LNCAP (cell line): ENCODE results near the gene TFDP2.

Source experiments
- TF ChIP-seq, protein P1 (sequence below): fragments of 450-650 bp; IDR thresholded peaks from 2 replicates; pipeline ENCODE4 v1.5.1; 2017; ENCODE audit warnings: mild to moderate bottlenecking

Gene TFDP2

DNA sequence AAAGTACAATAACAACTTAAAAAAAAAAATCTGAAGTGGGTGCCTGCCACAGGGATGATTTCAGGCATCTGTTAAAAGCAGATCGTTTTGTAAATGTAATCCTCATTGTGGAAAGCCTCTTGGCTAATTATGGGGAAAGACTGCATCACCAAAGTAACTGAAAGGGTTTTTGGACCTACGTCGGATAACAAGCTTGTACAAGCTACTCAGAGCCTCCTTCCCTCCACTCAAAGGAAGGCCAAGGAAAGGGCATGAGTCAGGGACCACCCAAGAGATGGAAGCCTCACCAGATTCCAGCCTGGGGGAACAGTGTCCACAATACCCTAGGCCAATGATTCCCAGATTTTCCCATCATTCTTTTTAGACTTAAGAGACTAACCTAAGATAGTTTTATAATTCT is 188.6 kb downstream of the TFDP2 start:
- TF ChIP-seq, protein P1, sequence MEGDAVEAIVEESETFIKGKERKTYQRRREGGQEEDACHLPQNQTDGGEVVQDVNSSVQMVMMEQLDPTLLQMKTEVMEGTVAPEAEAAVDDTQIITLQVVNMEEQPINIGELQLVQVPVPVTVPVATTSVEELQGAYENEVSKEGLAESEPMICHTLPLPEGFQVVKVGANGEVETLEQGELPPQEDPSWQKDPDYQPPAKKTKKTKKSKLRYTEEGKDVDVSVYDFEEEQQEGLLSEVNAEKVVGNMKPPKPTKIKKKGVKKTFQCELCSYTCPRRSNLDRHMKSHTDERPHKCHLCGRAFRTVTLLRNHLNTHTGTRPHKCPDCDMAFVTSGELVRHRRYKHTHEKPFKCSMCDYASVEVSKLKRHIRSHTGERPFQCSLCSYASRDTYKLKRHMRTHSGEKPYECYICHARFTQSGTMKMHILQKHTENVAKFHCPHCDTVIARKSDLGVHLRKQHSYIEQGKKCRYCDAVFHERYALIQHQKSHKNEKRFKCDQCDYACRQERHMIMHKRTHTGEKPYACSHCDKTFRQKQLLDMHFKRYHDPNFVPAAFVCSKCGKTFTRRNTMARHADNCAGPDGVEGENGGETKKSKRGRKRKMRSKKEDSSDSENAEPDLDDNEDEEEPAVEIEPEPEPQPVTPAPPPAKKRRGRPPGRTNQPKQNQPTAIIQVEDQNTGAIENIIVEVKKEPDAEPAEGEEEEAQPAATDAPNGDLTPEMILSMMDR, result no peak

DNA sequence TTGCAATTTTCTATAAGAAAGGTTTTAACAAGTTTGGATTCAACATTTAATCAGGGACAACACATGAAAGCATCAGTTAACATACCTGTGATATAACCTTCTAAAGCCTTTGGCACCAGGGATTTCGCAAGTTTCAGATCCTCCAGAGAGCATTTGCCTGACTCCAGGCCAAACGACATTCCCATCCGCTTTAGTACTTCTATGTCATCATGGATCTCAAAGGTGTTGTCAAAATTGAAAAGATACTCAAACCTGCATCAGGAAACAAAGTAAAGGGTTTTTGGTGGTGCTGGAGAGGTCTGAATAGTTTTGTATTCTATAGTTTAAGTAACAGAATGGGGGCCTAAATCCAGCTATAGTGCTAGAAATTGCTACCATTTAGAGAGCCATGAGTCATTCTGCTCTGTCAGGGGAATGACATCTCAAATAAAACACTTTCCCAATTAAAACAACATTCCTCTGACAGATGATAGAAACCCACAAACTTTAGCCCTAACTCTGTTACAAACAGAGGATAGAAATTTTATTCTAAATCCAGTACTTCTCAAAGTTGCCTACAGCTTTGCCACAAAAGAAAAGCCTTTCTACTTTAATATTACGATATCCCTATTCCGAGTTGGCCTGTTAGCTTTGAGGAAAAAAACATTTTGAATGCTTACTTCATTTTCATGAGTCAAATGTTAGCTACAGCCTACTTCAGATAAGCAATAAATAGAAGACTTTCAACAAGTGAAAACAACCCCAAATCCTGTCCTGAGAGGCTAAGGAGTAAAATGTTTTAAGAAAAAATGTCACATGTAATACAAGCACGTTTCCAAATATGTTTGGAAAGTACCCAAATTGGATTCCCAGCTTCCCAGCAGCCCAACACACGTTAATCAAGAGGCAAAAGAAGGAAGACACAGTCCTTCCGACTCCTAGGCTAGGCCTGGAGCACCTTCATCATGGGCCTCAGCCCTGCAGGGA is 189.5 kb downstream of the TFDP2 start:
- TF ChIP-seq, protein P1, result no peak

DNA sequence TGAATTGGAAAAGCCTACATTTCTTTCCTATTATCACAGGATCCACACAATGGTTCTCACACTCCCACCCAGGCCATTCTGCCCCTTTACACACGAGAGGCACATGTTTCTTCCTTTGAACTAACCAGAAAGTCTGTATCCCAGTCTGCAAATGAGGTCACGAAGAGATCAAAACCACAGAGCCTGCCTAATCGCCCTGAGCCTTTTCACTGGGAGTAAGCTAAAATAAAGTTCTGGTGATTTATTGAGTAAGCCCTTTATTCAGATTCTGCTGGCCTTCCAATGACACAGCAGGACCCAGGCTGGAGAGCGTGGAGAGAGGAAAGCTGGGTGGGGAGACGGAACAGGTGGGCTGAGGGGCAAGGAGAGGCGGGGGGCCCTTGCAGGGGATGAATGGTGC is 194.2 kb downstream of the TFDP2 start:
- TF ChIP-seq, protein P1, result no peak

DNA sequence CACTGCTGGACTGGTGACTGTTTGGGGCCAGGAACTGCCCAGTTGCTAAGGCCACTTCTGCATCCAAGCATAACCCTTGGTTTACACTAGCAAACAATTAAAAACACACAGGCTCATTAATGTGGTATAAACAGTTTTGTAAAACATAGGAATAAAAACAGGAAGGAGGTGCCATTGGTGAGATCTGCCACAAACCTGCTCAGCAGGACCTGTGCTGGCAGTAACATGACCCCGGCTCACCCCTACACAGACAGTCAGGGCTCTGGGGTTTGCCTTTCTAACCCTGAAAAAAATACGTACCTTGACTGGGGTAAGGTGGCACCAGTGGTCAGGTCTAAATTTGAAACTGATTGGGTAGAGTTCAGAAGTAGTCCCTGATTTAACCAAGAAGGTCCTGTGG is 196.7 kb downstream of the TFDP2 start:
- TF ChIP-seq, protein P1, result no peak

DNA sequence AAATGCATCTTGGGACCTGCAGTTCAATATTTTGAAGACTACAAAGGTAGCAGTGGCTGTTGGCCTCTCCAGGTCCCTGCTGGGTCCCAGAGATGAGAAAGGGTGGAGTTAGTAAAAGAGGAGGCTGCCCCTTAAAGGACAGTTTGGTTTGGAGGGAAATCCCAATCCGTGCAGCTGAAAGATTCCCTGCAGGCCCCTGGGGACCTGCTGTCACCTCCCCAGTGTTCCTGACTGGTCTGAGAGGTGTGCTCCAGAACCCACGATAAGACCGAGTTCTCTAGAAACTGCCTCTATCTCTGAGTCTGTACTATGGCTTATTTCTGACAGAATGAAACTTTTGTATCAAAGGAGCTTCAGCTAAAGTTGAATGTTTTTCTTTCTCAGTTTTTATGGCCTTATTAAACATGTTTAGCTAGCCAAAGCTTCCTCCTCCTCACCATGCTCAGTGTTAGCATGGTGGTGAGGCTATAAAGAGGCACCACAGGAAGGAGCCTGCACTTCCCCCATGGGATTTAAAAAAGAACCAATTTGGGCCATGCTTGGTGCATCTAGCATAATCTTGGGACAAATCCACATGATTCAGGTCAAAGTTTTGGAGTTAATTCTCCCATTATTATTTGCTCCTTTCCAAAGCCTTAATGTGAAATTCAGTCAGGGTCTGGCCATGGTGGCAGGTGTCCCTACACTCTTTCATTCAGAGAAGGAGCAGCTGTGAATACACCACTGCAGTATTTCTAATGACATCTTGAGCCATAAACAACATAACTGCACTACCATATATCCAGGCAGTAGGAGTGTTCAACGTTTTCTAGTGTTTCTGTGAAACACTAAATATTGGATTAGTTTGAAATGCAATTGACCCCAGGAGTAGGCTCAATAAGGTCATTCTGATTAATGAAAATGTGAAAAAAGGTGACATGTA is 198.5 kb downstream of the TFDP2 start:
- TF ChIP-seq, protein P1, result no peak

DNA sequence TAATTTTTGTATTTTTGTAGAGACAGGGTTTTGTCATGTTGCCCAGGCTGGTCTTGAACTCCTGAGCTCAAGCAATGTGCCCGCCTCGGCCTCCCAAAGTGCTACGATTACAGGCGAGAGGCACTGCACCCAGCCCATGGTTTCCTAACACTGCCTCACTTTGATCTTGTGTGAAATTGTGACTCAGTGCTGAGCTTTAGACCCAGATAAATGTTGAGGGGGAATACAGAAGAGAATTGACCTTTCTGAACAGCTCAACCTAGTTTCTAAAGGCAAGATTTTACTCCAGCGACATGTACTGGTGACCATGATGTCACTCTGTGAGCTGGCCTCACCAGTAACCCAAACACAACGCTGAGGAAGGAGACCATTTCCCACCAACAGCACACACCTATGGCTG is 199.4 kb downstream of the TFDP2 start:
- TF ChIP-seq, protein P1, result no peak

DNA sequence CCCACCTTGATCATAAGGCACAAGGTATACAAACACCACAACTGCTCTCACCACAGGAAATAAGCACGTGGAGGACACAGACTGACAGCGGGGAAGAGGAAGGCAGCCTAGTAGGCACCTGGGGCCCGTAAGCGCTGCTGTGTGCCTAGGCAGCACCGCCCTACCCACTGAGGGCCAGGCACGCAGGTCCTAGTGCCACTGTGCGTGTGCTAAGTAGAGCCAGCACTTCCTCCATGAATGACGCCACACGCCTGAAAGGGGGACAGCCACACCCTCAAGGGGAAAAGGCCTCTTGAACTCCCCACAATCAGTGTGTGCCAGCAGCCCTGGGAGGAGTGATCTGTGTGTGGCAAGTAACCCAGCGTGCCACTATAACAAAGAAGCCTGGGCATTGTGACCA is 199.9 kb downstream of the TFDP2 start:
- TF ChIP-seq, protein P1, result no peak
